Fibroblast of the aortic adventitia (primary cell): ENCODE results near the gene ZSCAN30. TPM values are rescaled to one million over a fixed set of nuclear protein-coding genes. Genes with fewer than 3 reads are reported as not detected.

Experiments used
- DNase-seq: peaks from one replicate; pipeline ENCODE4 v3.0.0-alpha.2; 2010; ENCODE audit warnings: low read depth
- H3K4me3 ChIP-seq: 2 replicates; pipeline ENCODE4 v1.5.1; 2011; ENCODE audit warnings: low read depth, mild to moderate bottlenecking, control low read depth, low read length, moderate library complexity
- total RNA-seq: library from RNA; depleted of rRNA; stranded (reverse); fragments of >200 nt; gene quantifications from 2 replicates; pipeline ENCODE4 v1.2.3, GENCODE V29; 2012; ENCODE audit warnings: low replicate concordance
- TF ChIP-seq, protein P1 (sequence below): IDR thresholded peaks from 2 replicates; pipeline ENCODE4 v1.5.1; 2011; ENCODE audit warnings: mild to moderate bottlenecking, low read length, control low read depth, inconsistent platforms; ENCODE audit not compliant: insufficient read depth

The ZSCAN30 gene
- total RNA-seq, 1 donor = 22.6 TPM

DNA sequence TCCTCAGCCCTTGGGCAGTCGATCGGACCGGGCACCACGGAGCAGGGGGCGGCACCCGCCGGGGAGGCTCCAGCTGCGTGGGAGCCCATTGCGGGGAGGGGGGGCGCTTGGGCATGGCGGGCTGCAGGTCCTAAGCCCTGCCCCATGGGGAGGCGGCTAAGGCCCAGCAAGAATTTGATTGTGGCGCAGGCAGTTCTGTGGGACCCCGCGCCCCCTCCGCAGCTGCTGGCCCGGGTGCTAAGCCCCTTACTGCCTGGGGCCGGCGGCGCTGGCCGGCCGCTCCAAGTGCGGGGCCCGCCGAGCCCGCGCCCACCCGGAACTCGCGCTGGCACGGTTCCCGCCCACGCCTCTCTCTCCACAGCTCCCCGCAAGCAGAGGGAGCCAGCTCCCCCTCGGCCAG, 18.4 kb downstream of the ZSCAN30 start:
- TF ChIP-seq, protein P1, sequence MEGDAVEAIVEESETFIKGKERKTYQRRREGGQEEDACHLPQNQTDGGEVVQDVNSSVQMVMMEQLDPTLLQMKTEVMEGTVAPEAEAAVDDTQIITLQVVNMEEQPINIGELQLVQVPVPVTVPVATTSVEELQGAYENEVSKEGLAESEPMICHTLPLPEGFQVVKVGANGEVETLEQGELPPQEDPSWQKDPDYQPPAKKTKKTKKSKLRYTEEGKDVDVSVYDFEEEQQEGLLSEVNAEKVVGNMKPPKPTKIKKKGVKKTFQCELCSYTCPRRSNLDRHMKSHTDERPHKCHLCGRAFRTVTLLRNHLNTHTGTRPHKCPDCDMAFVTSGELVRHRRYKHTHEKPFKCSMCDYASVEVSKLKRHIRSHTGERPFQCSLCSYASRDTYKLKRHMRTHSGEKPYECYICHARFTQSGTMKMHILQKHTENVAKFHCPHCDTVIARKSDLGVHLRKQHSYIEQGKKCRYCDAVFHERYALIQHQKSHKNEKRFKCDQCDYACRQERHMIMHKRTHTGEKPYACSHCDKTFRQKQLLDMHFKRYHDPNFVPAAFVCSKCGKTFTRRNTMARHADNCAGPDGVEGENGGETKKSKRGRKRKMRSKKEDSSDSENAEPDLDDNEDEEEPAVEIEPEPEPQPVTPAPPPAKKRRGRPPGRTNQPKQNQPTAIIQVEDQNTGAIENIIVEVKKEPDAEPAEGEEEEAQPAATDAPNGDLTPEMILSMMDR = no peak
- H3K4me3 ChIP-seq = no peak overlapping the region
- DNase-seq = no peak

DNA sequence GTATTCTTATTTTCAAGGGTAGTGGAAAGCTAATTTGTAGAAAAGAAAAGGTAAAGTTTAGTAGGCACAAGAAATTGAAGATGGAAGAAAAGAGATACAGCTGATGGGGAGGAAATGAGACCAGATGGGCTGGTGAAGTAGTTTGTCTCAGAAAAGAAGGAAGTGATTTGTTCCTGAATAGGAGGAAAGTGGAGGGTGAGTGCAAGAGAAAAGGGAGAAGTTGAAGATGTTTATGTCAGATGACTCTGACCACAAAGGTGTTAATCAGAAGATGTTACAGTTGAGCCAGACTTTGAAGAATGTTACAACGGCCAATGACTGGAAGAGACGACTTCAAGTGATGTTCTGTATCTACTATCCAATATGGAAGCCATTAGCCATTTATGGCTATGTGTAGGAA, 21.2 kb downstream of the ZSCAN30 start:
- TF ChIP-seq, protein P1 = no peak
- no peak for DNase-seq
- H3K4me3 ChIP-seq = no peak overlapping the region

DNA sequence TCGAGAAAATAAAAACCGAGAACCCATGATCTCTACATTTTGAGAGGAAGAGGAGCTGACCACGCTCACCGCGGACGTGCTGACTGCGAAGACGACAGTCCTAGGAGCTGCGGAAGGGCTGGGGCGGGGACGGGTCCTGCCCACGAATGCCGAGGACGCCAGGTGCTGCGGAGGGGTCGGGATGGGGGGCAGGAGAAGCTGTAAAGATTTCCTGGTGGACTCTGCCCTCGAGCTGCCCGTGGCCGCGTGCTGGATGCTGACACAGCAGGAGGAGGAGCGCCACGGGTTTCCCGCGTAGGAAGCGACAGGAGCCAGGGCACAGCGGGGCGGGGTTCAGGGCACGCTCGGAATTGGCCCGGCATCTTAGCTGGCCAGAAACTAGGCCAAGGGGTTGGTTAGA, 22.2 kb downstream of the ZSCAN30 start:
- H3K4me3 ChIP-seq = peak overlapping the region; percentile 40

DNA sequence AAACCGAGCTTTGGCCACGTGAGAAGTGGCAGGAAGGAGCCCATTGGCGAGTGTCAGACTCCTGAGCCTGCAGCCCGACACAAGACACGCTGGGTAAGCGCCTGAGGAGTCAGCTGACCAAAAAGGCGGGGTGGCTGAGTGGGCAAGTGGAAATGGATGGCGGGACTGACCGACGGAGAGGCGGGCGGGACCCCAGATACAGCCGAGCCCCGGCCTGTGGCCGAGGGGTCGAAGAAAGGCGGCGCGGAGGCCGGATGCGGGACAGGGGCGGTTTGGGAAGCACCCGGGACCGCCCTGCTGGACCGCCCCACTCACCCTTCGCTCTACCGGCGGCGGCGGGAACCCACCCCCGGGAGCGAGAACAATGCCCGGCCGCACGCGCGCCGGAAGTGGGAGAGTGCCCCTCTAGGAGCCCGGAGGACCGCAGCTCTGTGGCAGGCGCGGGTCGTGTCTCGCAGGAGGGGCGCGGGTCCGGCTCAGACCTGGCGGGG, 22.8 kb downstream of the ZSCAN30 start:
- DNase-seq = peak; percentile 49
- TF ChIP-seq, protein P1 = no peak
- H3K4me3 ChIP-seq = peak overlapping the region; percentile 51

More for the DNA sequence above, 22.2 kb downstream of the ZSCAN30 start:
- DNase-seq = no peak
- TF ChIP-seq, protein P1 = no peak

DNA sequence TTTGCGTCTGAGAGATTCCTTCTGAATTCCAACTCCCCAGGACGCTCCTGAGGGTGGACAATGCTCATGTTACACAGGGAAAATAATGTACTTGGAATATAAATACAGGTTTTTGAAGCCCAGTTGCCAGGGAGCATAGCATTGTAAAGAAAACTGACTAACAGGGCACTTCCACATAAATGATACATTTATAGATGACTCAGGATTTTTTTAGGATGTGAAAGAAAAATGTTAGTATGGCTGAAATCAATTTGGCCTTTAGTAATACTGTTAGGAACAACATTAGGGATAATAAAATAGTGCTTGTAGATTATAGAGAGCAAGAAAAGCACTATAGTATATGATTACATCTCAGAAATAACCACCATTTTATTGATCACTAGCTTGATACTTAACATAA, 25.6 kb downstream of the ZSCAN30 start:
- no peak for DNase-seq
- TF ChIP-seq, protein P1 = no peak
- no peak overlapping the region for H3K4me3 ChIP-seq

DNA sequence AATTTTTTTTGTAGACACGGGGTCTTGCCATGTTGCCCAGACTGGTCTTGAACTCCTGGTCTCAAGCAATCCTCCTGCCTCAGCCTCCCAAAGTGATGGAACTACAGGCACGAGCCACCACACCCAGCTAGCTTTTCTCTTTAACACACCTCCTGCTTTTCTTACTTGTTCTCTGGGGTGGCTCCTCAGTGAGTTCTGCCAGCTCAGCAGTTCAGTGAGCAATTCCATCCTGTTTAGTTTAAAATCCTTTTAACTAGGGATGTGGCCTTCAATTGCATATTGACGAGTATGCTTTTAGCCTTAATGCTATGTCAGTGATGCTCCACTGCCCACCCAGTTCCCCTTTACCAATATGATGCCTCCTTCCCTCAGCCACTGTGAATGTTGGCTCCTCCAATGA, 33.1 kb downstream of the ZSCAN30 start:
- TF ChIP-seq, protein P1 = no peak
- no peak for DNase-seq
- no peak overlapping the region for H3K4me3 ChIP-seq

DNA sequence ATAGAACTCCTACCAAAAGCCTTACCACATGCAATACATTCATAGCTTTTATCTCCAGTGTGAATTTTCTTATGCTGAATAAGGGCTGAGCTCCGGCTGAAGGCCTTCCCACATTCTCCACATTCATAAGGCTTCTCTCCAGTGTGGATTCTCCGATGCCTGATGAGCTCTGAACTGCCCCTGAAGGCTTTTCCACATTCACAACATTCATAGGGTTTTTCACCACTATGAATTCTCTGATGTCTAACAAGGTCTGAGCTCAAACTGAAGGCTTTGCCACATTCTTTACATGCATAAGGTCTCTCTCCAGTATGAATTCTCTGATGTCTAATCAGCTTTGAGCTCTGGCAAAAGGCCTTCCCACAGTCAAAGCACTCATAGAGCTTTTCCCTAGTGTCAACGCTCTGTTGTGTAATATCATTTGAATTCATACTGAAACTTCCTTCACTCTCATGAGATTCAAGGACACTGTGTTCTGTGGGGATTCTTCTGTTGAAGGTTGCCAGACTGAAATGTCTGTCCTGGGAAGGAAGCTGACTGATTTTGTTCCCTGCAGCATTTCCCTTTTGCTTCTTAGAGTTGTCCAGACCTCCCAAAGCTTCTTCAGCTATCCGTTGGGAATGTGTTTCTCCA, 36.3 kb downstream of the ZSCAN30 start:
- H3K4me3 ChIP-seq = no peak overlapping the region
- TF ChIP-seq, protein P1 = no peak
- no peak for DNase-seq
